Stimulated activated CD8-positive, alpha-beta memory T cell treated with anti-CD3 and anti-CD28 coated beads, Interleukin-12 subunit alpha, Interleukin-12 subunit beta, amount 100 ng/mL, for 4 hours (primary cell): ENCODE measurements around the gene ANO10.
A peak's percentile ranks its signal among the peaks of the same experiment; 100 is the strongest.

ENCODE experiments used
- DNase-seq: peaks from one replicate; pipeline ENCODE4 v3.0.0-alpha.2; 2020; ENCODE audit warnings: low read depth

ANO10 gene

GRCh38 chr3:43346978-43347749 is 274.6 kb downstream of the ANO10 start:
- peak; percentile 10 for DNase-seq

GRCh38 chr3:43345877-43346276 is 275.9 kb downstream of the ANO10 start:
- no peak for DNase-seq

- no peak for DNase-seq
These were observed 276.6 kb downstream of the ANO10 start for GRCh38 chr3:43345246-43345645.

GRCh38 chr3:43344520-43344919 is 277.3 kb downstream of the ANO10 start:
- no peak for DNase-seq

GRCh38 chr3:43343815-43344214 is 278.0 kb downstream of the ANO10 start:
- no peak for DNase-seq

- no peak for DNase-seq
These were observed 278.6 kb downstream of the ANO10 start for GRCh38 chr3:43343185-43343584.

GRCh38 chr3:43341788-43342187 is 280.0 kb downstream of the ANO10 start:
- no peak for DNase-seq

- DNase-seq: no peak
These were observed 281.4 kb downstream of the ANO10 start for GRCh38 chr3:43340403-43340802.

GRCh38 chr3:43338295-43338694 is 283.5 kb downstream of the ANO10 start:
- DNase-seq: no peak

- no peak for DNase-seq
These were observed 286.0 kb downstream of the ANO10 start for GRCh38 chr3:43335799-43336198.

GRCh38 chr3:43334976-43335375 is 286.8 kb downstream of the ANO10 start:
- DNase-seq: no peak

GRCh38 chr3:43331381-43331780 is 290.4 kb downstream of the ANO10 start:
- DNase-seq: no peak

GRCh38 chr3:43330981-43331380 is 290.8 kb downstream of the ANO10 start:
- DNase-seq: no peak

GRCh38 chr3:43328653-43329052 is 293.2 kb downstream of the ANO10 start:
- DNase-seq: no peak

- no peak for DNase-seq
These were observed 294.2 kb downstream of the ANO10 start for GRCh38 chr3:43327582-43327979.

GRCh38 chr3:43326891-43327581 is 294.8 kb downstream of the ANO10 start:
- no peak for DNase-seq

GRCh38 chr3:43323541-43323940 is 298.3 kb downstream of the ANO10 start:
- DNase-seq: no peak

GRCh38 chr3:43320288-43320687 is 301.5 kb downstream of the ANO10 start:
- DNase-seq: no peak

GRCh38 chr3:43319794-43320193 is 302.0 kb downstream of the ANO10 start:
- no peak for DNase-seq

GRCh38 chr3:43319376-43319775 is 302.4 kb downstream of the ANO10 start:
- DNase-seq: no peak

GRCh38 chr3:43317461-43318316 is 304.1 kb downstream of the ANO10 start:
- DNase-seq: no peak

GRCh38 chr3:43316783-43317460 is 304.9 kb downstream of the ANO10 start:
- DNase-seq: no peak
